PC-9 (cell line): Measurements from ENCODE around the gene ZSWIM1. TPM values are rescaled to one million over a fixed set of nuclear protein-coding genes. Genes with fewer than 3 reads are reported as not detected.

Experiments used
- BruUV-seq: library from RNA; stranded (reverse); fragments of 400-500 nt; replicated peaks from 2 replicates; lab custom pipeline; 2021; lab: Mats Ljungman, UMichigan
- CTCF ChIA-PET: fragments of 300-600 bp; sonication (Branson Sonifier 250); formaldehyde crosslinking; loops from one replicate; lab custom pipeline; 2022; ENCODE audit warnings: antibody characterized with exemption; lab: Charles Lee
- POLR2A ChIA-PET: fragments of 300-600 bp; sonication (Branson Sonifier 250); formaldehyde crosslinking; loops from one replicate; lab custom pipeline; 2022; ENCODE audit warnings: antibody characterized with exemption; ENCODE audit not compliant: unreplicated experiment; lab: Charles Lee
- DNase-seq, 2 experiments: peaks; one replicate each; pipeline versions ENCODE4 v3.0.0 to v3.0.0-alpha.2; 2015 to 2022; ENCODE audit warnings: mixed read lengths in 1 of 2
- H2AFZ ChIP-seq: fragments of 200-600 bp; sonication (generic); 2 replicates; pipeline ENCODE4 v1.8.1; 2017; ENCODE audit warnings: antibody characterized with exemption
- H3F3A ChIP-seq: fragments of 200-600 bp; sonication (generic); 2 replicates; pipeline ENCODE4 v1.8.1; 2017; ENCODE audit warnings: antibody characterized with exemption, mild to moderate bottlenecking, low read depth; ENCODE audit not compliant: insufficient read depth
- H3K27ac ChIP-seq: fragments of 200-600 bp; sonication (generic); 2 replicates; pipeline ENCODE4 v1.6.1; 2016; ENCODE audit warnings: mixed run types
- H3K27me3 ChIP-seq: fragments of 200-600 bp; sonication (generic); 2 replicates; pipeline ENCODE4 v1.6.1; 2016; ENCODE audit warnings: low read depth, mixed run types; ENCODE audit not compliant: insufficient read depth
- H3K36me3 ChIP-seq: fragments of 200-600 bp; sonication (generic); 2 replicates; pipeline ENCODE4 v1.6.1; 2016; ENCODE audit warnings: low read depth, mixed run types
- H3K4me1 ChIP-seq: fragments of 200-600 bp; sonication (generic); replicated peaks from 2 replicates; pipeline ENCODE4 v1.6.1; 2016; ENCODE audit warnings: mixed run types; ENCODE audit not compliant: insufficient read depth
- H3K4me2 ChIP-seq: fragments of 200-600 bp; sonication (generic); 2 replicates; pipeline ENCODE4 v1.6.1; 2017; ENCODE audit warnings: mixed run types
- H3K4me3 ChIP-seq: fragments of 200-600 bp; sonication (generic); 2 replicates; pipeline ENCODE4 v1.6.1; 2016; ENCODE audit warnings: mixed run types
- H3K79me2 ChIP-seq: fragments of 200-600 bp; sonication (generic); 2 replicates; pipeline ENCODE4 v1.6.1; 2017; ENCODE audit warnings: low read depth, mixed run types
- H3K9me2 ChIP-seq: fragments of 200-600 bp; sonication (generic); 2 replicates; pipeline ENCODE4 v1.8.1; 2017; ENCODE audit warnings: mild to moderate bottlenecking; ENCODE audit not compliant: insufficient read depth
- H3K9me3 ChIP-seq: fragments of 200-600 bp; sonication (generic); 2 replicates; pipeline ENCODE4 v1.8.1; 2016; ENCODE audit warnings: low read depth; ENCODE audit not compliant: insufficient read depth
- H4K20me1 ChIP-seq: fragments of 200-600 bp; sonication (generic); 2 replicates; pipeline ENCODE4 v1.8.1; 2017; ENCODE audit not compliant: insufficient read depth
- CTCF ChIP-seq: fragments of 200-600 bp; sonication (generic); conservative IDR thresholded peaks from 2 replicates; pipeline ENCODE4 v1.6.1; 2017; ENCODE audit warnings: mixed run types, antibody characterized with exemption, mild to moderate bottlenecking, moderate library complexity
- EZH2 ChIP-seq: fragments of 200-600 bp; sonication (generic); IDR thresholded peaks from 2 replicates; pipeline ENCODE4 v1.8.0; 2017; ENCODE audit warnings: antibody characterized with exemption, low read depth
- intact Hi-C: fragments of 100-400 bp; cut with micrococcal nuclease; formaldehyde crosslinking; loops from one replicate; pipeline ENCODE4 v1.10.0; 2022; ENCODE audit not compliant: unreplicated experiment
- total RNA-seq: library from RNA; stranded (reverse); gene quantifications from 2 replicates; pipeline ENCODE4 v1.2.3, GENCODE V29; 2021

Gene ZSWIM1
- total RNA-seq, 1 experiment from 2014 or later = 13.2 TPM

- ChIA-PET CTCF (no interaction called here), POLR2A (no interaction called here)
- intact Hi-C loops = no loop called here
- H3K9me3 ChIP-seq = no peaks in the 10 kb centered on the region
- peaks cover 9% of the 10 kb centered on the region for H4K20me1 ChIP-seq
- TF ChIP-seq EZH2 = no peak
- TF ChIP-seq CTCF = no peak
- no peak overlapping the region for H3K4me3 ChIP-seq
- H3K79me2 ChIP-seq = peaks cover 6% of the 10 kb centered on the region
- 0 out of 2 replicates have a peak overlapping the region, but pooled peaks have one; percentile 7 for H3K27ac ChIP-seq
- H3K36me3 ChIP-seq = peaks cover 15% of the 10 kb centered on the region
- H3K4me1 ChIP-seq = peaks cover 18% of the 10 kb centered on the region
- peaks cover 32% of the 10 kb centered on the region for H3F3A ChIP-seq
- no peak overlapping the region for H3K4me2 ChIP-seq
- H2AFZ ChIP-seq = no peak overlapping the region
- BruUV-seq = no TSS peak
- H3K27me3 ChIP-seq = no peaks in the 10 kb centered on the region
- no peaks in the 10 kb centered on the region for H3K9me2 ChIP-seq
- DNase-seq = no peak
Observed at GRCh38 chr20:45907219-45907948, 26.4 kb downstream of the ZSWIM1 start.

- peaks cover 18% of the 10 kb centered on the region for H3K4me1 ChIP-seq
- H3K27ac ChIP-seq = no peak overlapping the region
- no peak for DNase-seq
- peaks cover 15% of the 10 kb centered on the region for H3K36me3 ChIP-seq
- H3K27me3 ChIP-seq = no peaks in the 10 kb centered on the region
- no peak for TF ChIP-seq CTCF
- no peak for TF ChIP-seq EZH2
- peaks cover 9% of the 10 kb centered on the region for H4K20me1 ChIP-seq
- peaks cover 32% of the 10 kb centered on the region for H3F3A ChIP-seq
- no peak overlapping the region for H3K4me3 ChIP-seq
- CTCF ChIA-PET = no interaction called here
- no peaks in the 10 kb centered on the region for H3K9me2 ChIP-seq
- POLR2A ChIA-PET = interaction anchor here (0.6 kb wide), 1 partner anchor 34 kb away, joined by 3 read pairs; no protein-coding TSS in a partner anchor
- no peak overlapping the region for H3K4me2 ChIP-seq
- H2AFZ ChIP-seq = no peak overlapping the region
- no peaks in the 10 kb centered on the region for H3K9me3 ChIP-seq
- BruUV-seq = no TSS peak
- peaks cover 6% of the 10 kb centered on the region for H3K79me2 ChIP-seq
- intact Hi-C loops = no loop called here
Observed at GRCh38 chr20:45908084-45908483, 27.1 kb downstream of the ZSWIM1 start.

- CTCF ChIA-PET = no interaction called here
- Histone ChIP-seq H3K9me3 (no peaks in the 10 kb centered on the region), H3K27ac (no peak overlapping the region), H3F3A (peaks cover 29% of the 10 kb centered on the region), H3K4me1 (peaks cover 24% of the 10 kb centered on the region), H3K79me2 (peaks cover 6% of the 10 kb centered on the region), H3K36me3 (peaks cover 11% of the 10 kb centered on the region), H3K4me3 (no peak overlapping the region), H4K20me1 (peaks cover 9% of the 10 kb centered on the region), H3K4me2 (no peak overlapping the region), H2AFZ (no peak overlapping the region), H3K9me2 (no peaks in the 10 kb centered on the region), H3K27me3 (no peaks in the 10 kb centered on the region)
- TF ChIP-seq CTCF = no peak
- no peak for TF ChIP-seq EZH2
- intact Hi-C loops = no loop called here
- no peak for DNase-seq
- POLR2A ChIA-PET = no interaction called here
- BruUV-seq = no TSS peak
Observed at GRCh38 chr20:45909336-45909808, 28.3 kb downstream of the ZSWIM1 start.
